AG09309 (cell line): ENCODE data around the gene PAX2.

Source experiments
- DNase-seq: peaks from one replicate; pipeline ENCODE4 v3.0.0-alpha.2; 2010; ENCODE audit warnings: low read depth
- H3K4me3 ChIP-seq: 2 replicates; pipeline ENCODE4 v1.5.1; 2011; ENCODE audit warnings: mild to moderate bottlenecking, low read depth, low read length, moderate library complexity; ENCODE audit not compliant: control insufficient read depth
- TF ChIP-seq, protein P1 (sequence below): IDR thresholded peaks from 2 replicates; pipeline ENCODE4 v1.5.1; 2011; ENCODE audit warnings: mild to moderate bottlenecking, low read depth, low read length, inconsistent platforms; ENCODE audit not compliant: insufficient read depth, control insufficient read depth; ENCODE audit errors: missing control alignments

PAX2 gene

DNA sequence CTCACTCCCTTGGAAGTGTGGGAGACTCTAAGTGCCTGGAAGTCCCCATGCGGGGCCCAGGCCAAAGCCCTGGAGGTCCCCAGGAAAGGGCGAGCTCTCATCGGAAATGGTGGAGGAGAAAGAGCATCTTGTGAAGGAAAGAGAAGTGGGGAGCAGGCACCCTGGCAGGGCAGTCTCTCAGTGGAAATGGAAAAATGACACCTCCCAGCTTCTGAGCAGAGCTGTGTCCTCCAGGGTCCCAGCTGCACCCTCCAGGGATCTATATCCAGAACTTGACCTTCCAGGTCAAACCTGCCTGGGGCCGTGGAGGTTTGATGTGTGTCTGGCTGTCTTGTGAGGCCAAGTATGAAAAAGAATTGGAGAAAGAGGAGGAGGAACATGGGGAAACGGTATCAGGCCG is 29.5 kb downstream of the PAX2 start:
- no peak for DNase-seq
- no peak overlapping the region for H3K4me3 ChIP-seq
- TF ChIP-seq, protein P1, sequence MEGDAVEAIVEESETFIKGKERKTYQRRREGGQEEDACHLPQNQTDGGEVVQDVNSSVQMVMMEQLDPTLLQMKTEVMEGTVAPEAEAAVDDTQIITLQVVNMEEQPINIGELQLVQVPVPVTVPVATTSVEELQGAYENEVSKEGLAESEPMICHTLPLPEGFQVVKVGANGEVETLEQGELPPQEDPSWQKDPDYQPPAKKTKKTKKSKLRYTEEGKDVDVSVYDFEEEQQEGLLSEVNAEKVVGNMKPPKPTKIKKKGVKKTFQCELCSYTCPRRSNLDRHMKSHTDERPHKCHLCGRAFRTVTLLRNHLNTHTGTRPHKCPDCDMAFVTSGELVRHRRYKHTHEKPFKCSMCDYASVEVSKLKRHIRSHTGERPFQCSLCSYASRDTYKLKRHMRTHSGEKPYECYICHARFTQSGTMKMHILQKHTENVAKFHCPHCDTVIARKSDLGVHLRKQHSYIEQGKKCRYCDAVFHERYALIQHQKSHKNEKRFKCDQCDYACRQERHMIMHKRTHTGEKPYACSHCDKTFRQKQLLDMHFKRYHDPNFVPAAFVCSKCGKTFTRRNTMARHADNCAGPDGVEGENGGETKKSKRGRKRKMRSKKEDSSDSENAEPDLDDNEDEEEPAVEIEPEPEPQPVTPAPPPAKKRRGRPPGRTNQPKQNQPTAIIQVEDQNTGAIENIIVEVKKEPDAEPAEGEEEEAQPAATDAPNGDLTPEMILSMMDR, result no peak

DNA sequence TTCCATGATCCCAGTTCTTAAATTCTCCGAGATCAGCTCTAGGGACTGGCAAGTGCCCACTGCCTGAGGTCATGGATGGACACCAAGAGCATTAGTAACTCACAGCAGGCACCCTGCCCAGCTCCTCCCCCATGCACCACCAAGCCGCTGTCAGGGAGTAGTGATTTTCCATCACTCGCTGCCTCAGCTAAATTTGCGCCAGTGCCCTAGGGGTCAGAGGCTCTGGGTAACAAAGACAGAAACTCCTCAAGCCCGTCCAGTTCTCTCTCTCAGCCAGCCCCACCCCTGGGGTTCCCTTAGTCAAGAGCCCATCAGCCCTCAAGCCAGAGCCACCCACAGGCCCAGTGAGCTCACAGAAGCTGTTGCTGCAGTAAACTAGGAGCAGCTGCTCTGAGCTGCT is 30.0 kb downstream of the PAX2 start:
- no peak for DNase-seq
- TF ChIP-seq, protein P1, result no peak
- no peak overlapping the region for H3K4me3 ChIP-seq

DNA sequence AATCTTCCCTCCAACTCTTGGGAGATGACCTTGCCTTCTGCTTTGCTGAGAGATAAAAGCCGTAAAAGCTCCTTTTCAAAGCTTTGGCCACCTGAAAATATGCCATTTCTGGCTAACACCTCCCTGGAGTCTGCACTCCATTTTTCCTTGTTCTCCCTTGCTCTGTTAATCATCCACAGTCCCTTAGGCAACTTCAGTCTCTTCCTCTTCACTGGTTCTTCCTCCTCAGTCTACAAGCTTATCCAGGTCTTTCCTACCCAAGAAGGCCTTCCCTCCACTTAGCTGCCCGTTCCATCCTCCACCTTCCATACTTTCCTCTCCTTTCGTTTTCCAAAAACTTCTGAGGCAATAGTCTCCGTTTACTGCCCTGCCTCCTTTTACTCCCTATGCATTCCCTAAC is 30.5 kb downstream of the PAX2 start:
- no peak for DNase-seq
- TF ChIP-seq, protein P1, result no peak

DNA sequence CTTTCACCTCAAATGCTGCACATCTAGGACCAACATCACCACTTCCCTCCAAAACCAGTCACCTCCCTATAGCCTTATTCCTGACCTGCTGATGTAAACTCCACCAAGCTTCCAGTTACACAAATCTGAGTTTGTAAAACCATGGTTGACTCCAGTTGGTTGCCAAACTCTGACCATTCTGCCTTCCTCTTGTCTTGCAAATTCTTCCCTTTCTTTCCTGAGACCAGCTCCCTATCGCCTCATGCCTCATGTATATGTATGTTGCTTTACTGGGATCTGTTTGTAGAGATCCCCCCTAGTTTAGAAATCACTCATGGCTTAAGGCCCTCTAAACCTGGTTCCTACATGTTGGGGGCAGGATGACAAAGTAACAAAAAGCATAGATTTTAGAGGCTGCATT is 31.3 kb downstream of the PAX2 start:
- DNase-seq, result no peak
- TF ChIP-seq, protein P1, result no peak
- no peak overlapping the region for H3K4me3 ChIP-seq

More for the DNA sequence above, 30.5 kb downstream of the PAX2 start:
- no peak overlapping the region for H3K4me3 ChIP-seq

DNA sequence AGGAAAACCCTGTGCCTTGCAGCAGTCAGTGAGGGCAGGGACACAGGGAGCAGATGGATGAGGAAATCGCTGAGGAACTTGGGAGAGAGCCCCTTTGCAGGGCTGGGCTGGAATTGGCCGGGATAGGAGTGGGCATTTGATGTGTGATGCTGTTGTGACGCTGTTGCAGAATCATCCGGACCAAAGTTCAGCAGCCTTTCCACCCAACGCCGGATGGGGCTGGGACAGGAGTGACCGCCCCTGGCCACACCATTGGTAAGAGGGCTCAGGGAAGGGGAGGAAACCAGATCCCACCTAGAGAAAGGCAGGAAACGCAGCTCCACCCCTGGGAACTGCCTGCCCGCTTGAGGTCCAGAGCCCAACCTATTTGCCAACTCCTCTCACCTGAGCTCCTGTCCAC is 33.9 kb downstream of the PAX2 start:
- DNase-seq, result no peak
- H3K4me3 ChIP-seq, result no peak overlapping the region
- TF ChIP-seq, protein P1, result no peak

DNA sequence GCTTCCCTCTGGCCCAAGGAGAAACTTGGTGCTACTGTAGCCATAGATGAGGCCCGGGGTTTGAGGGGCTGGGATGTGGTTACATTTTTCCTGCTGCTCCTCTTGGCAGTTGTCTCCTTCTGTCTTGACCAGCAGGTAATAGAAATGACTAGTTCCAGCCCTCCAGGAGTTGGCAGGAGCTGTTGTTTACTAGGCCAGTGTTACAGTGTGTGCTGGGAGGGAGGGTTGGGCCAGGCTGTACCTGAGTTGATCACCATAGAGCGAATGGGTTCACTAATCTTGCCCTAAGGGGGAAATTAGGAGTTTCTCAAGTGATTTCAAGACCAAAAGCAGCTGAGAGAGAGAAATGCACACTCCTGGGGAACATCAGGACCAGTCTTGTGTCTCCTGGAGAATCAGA is 34.9 kb downstream of the PAX2 start:
- H3K4me3 ChIP-seq, result no peak overlapping the region
- no peak for DNase-seq
- TF ChIP-seq, protein P1, result no peak

DNA sequence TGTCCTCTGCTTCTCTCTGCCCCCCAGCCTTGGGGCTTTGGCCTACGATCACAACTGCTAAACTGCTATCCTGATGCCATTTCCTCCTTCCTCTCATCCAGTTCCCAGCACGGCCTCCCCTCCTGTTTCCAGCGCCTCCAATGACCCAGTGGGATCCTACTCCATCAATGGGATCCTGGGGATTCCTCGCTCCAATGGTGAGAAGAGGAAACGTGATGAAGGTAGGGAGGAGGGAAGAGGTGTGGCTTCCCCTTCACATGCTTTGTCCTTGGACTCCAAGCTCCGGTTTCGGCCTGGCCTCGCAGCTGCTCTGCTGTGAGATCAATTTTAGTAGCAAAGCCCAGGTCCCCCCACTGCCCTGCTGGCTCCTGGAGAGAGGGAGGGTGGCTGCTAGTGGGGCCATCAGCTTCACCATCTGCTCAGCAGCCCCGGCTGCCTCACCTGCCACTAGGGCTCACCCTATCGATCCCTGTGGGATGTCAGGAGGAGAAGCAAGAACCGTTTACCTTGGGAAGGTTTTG is 35.8 kb downstream of the PAX2 start:
- no peak for DNase-seq
- TF ChIP-seq, protein P1, result no peak

More for the DNA sequence above, 35.8 kb downstream of the PAX2 start:
- H3K4me3 ChIP-seq, result no peak overlapping the region
